GM12878 (cell line): ENCODE data around the gene SERINC1. TPM values are rescaled to one million over a fixed set of nuclear protein-coding genes. Genes with fewer than 3 reads are reported as not detected.
A peak's percentile ranks its signal among the peaks of the same experiment; 100 is the strongest.

Source experiments
- ATAC-seq: fragments of 200-7000 bp; cut with Tn5 transposase; 3 replicates; pipeline ENCODE4 v1.9.1; 2020; ENCODE audit warnings: mild to moderate bottlenecking, moderate library complexity
- BruUV-seq: library from RNA; stranded (reverse); fragments of 400-500 nt; replicated peaks from 2 replicates; lab custom pipeline; 2021; lab: Mats Ljungman, UMichigan
- CTCF ChIA-PET: fragments of 300-600 bp; sonication (Branson Sonifier 250); formaldehyde crosslinking; extraction: SDS; loops from one replicate; lab custom pipeline; 2021; ENCODE audit warnings: inconsistent platforms; lab: Yijun Ruan, JAX
- POLR2A ChIA-PET: fragments of 350-600 bp; formaldehyde crosslinking; extraction: SDS; loops from one replicate; lab custom pipeline; 2021; ENCODE audit warnings: inconsistent platforms; lab: Charles Lee
- RAD21 ChIA-PET: fragments of 300-600 bp; sonication (Branson Sonifier 250); formaldehyde crosslinking; loops from one replicate; lab custom pipeline; 2023; ENCODE audit warnings: antibody characterized with exemption; ENCODE audit not compliant: unreplicated experiment; lab: Charles Lee
- SMC1A ChIA-PET: fragments of 300-600 bp; sonication (Branson Sonifier 250); formaldehyde crosslinking; loops from one replicate; lab custom pipeline; 2023; ENCODE audit not compliant: unreplicated experiment, uncharacterized antibody; lab: Charles Lee
- DNase-seq: peaks from one replicate; pipeline ENCODE4 v3.0.0-alpha.2; 2011; ENCODE audit warnings: low read depth, low spot score
- FAIRE-seq: peaks from 3 replicates; lab custom pipeline; 2011; peaks lifted over from hg19 to GRCh38; lab: Jason Lieb, UNC
- H2AFZ ChIP-seq: 2 replicates; pipeline ENCODE4 v1.6.0; 2011; ENCODE audit warnings: low read depth, low read length, control low read depth; ENCODE audit not compliant: control insufficient read depth
- H3K27ac ChIP-seq: 2 replicates; pipeline ENCODE4 v1.5.1; 2011; ENCODE audit warnings: control low read depth; ENCODE audit not compliant: control insufficient read depth, insufficient read depth
- H3K27me3 ChIP-seq, 2 experiments: replicated peaks in 1 of 2; 2 replicates each; pipeline versions ENCODE4 v1.6.0 to v1.6.1; 2011; ENCODE audit warnings: low read length in 1 of 2; ENCODE audit not compliant: control insufficient read depth in 2 of 2, insufficient read depth in 2 of 2
- H3K36me3 ChIP-seq, 2 experiments: 2 replicates each; pipeline ENCODE4 v1.5.1; 2011; ENCODE audit warnings: low read length in 1 of 2; ENCODE audit not compliant: control insufficient read depth in 2 of 2, insufficient read depth in 2 of 2
- H3K4me1 ChIP-seq: 2 replicates; pipeline ENCODE4 v1.6.1; 2011; ENCODE audit warnings: mild to moderate bottlenecking, low read length, moderate library complexity, mixed read lengths; ENCODE audit not compliant: control insufficient read depth, insufficient read depth
- H3K4me2 ChIP-seq: 2 replicates; pipeline ENCODE4 v1.6.0; 2011; ENCODE audit warnings: control low read depth; ENCODE audit not compliant: control insufficient read depth, insufficient read depth
- H3K4me3 ChIP-seq: fragments of 200-600 bp; sonication (generic); 2 replicates; pipeline ENCODE4 v1.5.1; 2016
- H3K79me2 ChIP-seq: 2 replicates; pipeline ENCODE4 v1.6.0; 2011; ENCODE audit warnings: low read length; ENCODE audit not compliant: control insufficient read depth, insufficient read depth
- H3K9ac ChIP-seq: 2 replicates; pipeline ENCODE4 v1.8.0; 2011; ENCODE audit warnings: low read length, control low read depth, mixed read lengths; ENCODE audit not compliant: control insufficient read depth, insufficient read depth
- H3K9me3 ChIP-seq: replicated peaks from 3 replicates; pipeline ENCODE4 v1.5.1; 2011; ENCODE audit warnings: mild to moderate bottlenecking, low read length; ENCODE audit not compliant: control insufficient read depth, insufficient read depth
- H4K20me1 ChIP-seq: 2 replicates; pipeline ENCODE4 v1.6.0; 2011; ENCODE audit not compliant: control insufficient read depth, insufficient read depth
- CUX1 ChIP-seq: IDR thresholded peaks from 2 replicates; pipeline ENCODE4 v1.6.1; 2012; ENCODE audit warnings: improper control_type of control experiment, low read depth, low read length; ENCODE audit not compliant: insufficient replicate concordance
- EED ChIP-seq: sonication (generic); IDR thresholded peaks from 2 replicates; pipeline ENCODE4 v1.6.1; 2016; ENCODE audit warnings: antibody characterized with exemption, low read depth
- EP300 ChIP-seq, 2 experiments: fragments of 150-350 bp in 1 of 2; IDR thresholded peaks; 2 replicates each; pipeline ENCODE4 v1.6.1; 2011 to 2012; ENCODE audit warnings: low read depth in 2 of 2, low read length in 2 of 2, borderline replicate concordance in 1 of 2, improper control_type of control experiment in 1 of 2, inconsistent platforms in 1 of 2; ENCODE audit not compliant: control insufficient read depth in 1 of 2
- HDGF ChIP-seq: fragments of 450-650 bp; IDR thresholded peaks from 2 replicates; pipeline ENCODE4 v1.6.1; 2016; ENCODE audit warnings: antibody characterized with exemption
- IKZF2 ChIP-seq, 2 experiments: fragments of 450-650 bp; IDR thresholded peaks; 2 replicates each; pipeline ENCODE4 v1.6.1; 2017; ENCODE audit warnings: mild to moderate bottlenecking in 2 of 2, moderate library complexity in 2 of 2
- KAT2A ChIP-seq: conservative IDR thresholded peaks from 2 replicates; pipeline ENCODE4 v1.6.1; 2011; ENCODE audit warnings: low read depth, low read length; ENCODE audit not compliant: control insufficient read depth
- MEF2A ChIP-seq: IDR thresholded peaks from 2 replicates; pipeline ENCODE4 v1.6.1; 2011; ENCODE audit warnings: low read depth, mild to moderate bottlenecking, low read length, moderate library complexity; ENCODE audit not compliant: insufficient read depth
- MEF2B ChIP-seq: fragments of 450-650 bp; IDR thresholded peaks from 2 replicates; pipeline ENCODE4 v1.6.1; 2018; ENCODE audit warnings: mild to moderate bottlenecking, moderate library complexity; ENCODE audit not compliant: partially characterized antibody, poor library complexity, severe bottlenecking
- PAX5 ChIP-seq: IDR thresholded peaks from 2 replicates; pipeline ENCODE4 v1.6.1; 2011; ENCODE audit warnings: low read depth, low read length, borderline replicate concordance
- POLR2AphosphoS5 ChIP-seq: IDR thresholded peaks from 2 replicates; pipeline ENCODE4 v1.6.1; 2011; ENCODE audit warnings: mild to moderate bottlenecking, low read length, inconsistent platforms
- RAD21 ChIP-seq: IDR thresholded peaks from 2 replicates; pipeline ENCODE4 v1.6.1; 2011; ENCODE audit warnings: mild to moderate bottlenecking, low read depth, low read length, moderate library complexity; ENCODE audit not compliant: insufficient read depth
- RAD51 ChIP-seq: fragments of 450-650 bp; IDR thresholded peaks from 2 replicates; pipeline ENCODE4 v1.6.1; 2016; ENCODE audit warnings: moderate library complexity, mild to moderate bottlenecking, inconsistent platforms
- STAT3 ChIP-seq: IDR thresholded peaks from 2 replicates; pipeline ENCODE4 v1.6.1; 2011; ENCODE audit warnings: low read depth, low read length, improper control_type of control experiment
- SUPT20H ChIP-seq: IDR thresholded peaks from 2 replicates; pipeline ENCODE4 v1.6.1; 2011; ENCODE audit warnings: low read depth, mild to moderate bottlenecking, low read length, moderate library complexity, borderline replicate concordance; ENCODE audit not compliant: control insufficient read depth
- in situ Hi-C: fragments of 300-500 bp; cut with MboI; formaldehyde crosslinking; loops from 9 replicates; pipeline ENCODE4 v1.14.3; 2018; ENCODE audit warnings: mixed read lengths
- intact Hi-C: fragments of 100-400 bp; cut with micrococcal nuclease; formaldehyde crosslinking; loops from one replicate; pipeline ENCODE4 v1.14.2; 2022; ENCODE audit not compliant: unreplicated experiment
- polyA plus RNA-seq, 11 experiments: library from polyadenylated mRNA; depleted of rRNA in 4 of 11; unstranded in 6 of 11; stranded (reverse) in 5 of 11; fragments of >200 nt; fragmentation: Nextera tagmentation in 4 of 11; fragmentation: Illumina TruSeq in 1 of 11; extraction: Ambion mirVana in 4 of 11; extraction: Trizol in 1 of 11; gene quantifications; 1 replicate in 1 of 11; 2 replicates in 10 of 11; pipeline versions ENCODE4 v1.2.1 to v1.2.3, GENCODE V29; 2011 to 2016; ENCODE audit warnings: inconsistent platforms in 2 of 11, missing spikeins in 2 of 11, low read depth in 1 of 11
- total RNA-seq, 4 experiments: library from RNA; depleted of rRNA in 3 of 4; stranded (reverse); fragments of >200 nt in 3 of 4; fragmentation: Illumina TruSeq in 1 of 4; extraction: Trizol in 1 of 4; gene quantifications; 2 replicates each; pipeline versions ENCODE4 v1.2.1 to v1.2.3, GENCODE V29; 2013 to 2021
- TF ChIP-seq, protein P1 (sequence below): fragments of 450-650 bp; IDR thresholded peaks from 2 replicates; pipeline ENCODE4 v1.6.1; 2017; ENCODE audit warnings: mild to moderate bottlenecking
- TF ChIP-seq, protein P2 (sequence below), 3 experiments: IDR thresholded peaks in 2 of 3; conservative IDR thresholded peaks in 1 of 3; 2 replicates each; pipeline ENCODE4 v1.5.1; 2011; ENCODE audit warnings: low read depth in 3 of 3, low read length in 3 of 3, mild to moderate bottlenecking in 3 of 3, control low read depth in 2 of 3, moderate library complexity in 2 of 3, inconsistent platforms in 1 of 3, mixed read lengths in 1 of 3; ENCODE audit not compliant: control insufficient read depth in 2 of 3, insufficient read depth in 1 of 3; ENCODE audit errors: extremely low read depth in 1 of 3

The SERINC1 gene
- total and polyA plus RNA-seq, 10 of the 15 experiments (the other 5 are each of a cell fraction or from before 2014, with no cell fraction given), result 18.5 to 45.7 (median 31.1) TPM

DNA sequence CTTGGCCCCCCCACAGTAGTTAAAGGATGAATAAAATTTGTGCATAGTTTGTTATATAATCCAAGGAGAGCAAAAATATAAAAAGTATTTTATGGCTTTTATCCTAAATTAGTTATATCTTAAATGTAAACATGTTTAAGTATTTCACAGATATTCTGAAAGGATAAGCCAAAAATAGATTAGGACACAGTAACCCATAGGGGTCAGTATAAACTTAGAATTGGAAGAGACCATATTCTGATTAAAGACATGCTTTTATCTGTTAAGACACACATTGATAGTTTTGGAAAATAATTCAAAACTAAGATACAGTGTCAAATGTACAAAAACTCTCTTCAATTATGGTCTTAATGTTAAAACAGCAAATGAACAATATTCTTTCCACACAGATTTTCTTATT is 4.5 kb upstream of the SERINC1 start:
- H3K9me3 ChIP-seq, result no peaks in the 10 kb centered on the region
- FAIRE-seq (no peak), DNase-seq (no peak), ATAC-seq (no peak)
- SMC1A ChIA-PET, result no interaction called here
- no peak overlapping the region for H3K27ac ChIP-seq
- no peak overlapping the region for H3K4me3 ChIP-seq
- intact Hi-C loops (loop anchor here (1.0 to 10.0 kb wide), 3 partner anchors 54 to 256 kb away; no protein-coding TSS in a partner anchor), in situ Hi-C loops (no loop called here)
- no peaks in the 10 kb centered on the region for H4K20me1 ChIP-seq
- no TSS peak for BruUV-seq
- RAD21 ChIA-PET, result no interaction called here
- H3K36me3 ChIP-seq, result no peaks in the 10 kb centered on the region
- no peaks in the 10 kb centered on the region for H3K27me3 ChIP-seq
- no peak overlapping the region for H3K9ac ChIP-seq
- POLR2A ChIA-PET, result no interaction called here
- H3K4me2 ChIP-seq, result no peak overlapping the region
- peaks cover 5% of the 10 kb centered on the region for H3K79me2 ChIP-seq
- H2AFZ ChIP-seq, result no peak overlapping the region
- CTCF ChIA-PET, result no interaction called here
- no peaks in the 10 kb centered on the region for H3K4me1 ChIP-seq
- no peak for TF ChIP-seq HDGF
- no peak for TF ChIP-seq SUPT20H
- TF ChIP-seq, protein P1, sequence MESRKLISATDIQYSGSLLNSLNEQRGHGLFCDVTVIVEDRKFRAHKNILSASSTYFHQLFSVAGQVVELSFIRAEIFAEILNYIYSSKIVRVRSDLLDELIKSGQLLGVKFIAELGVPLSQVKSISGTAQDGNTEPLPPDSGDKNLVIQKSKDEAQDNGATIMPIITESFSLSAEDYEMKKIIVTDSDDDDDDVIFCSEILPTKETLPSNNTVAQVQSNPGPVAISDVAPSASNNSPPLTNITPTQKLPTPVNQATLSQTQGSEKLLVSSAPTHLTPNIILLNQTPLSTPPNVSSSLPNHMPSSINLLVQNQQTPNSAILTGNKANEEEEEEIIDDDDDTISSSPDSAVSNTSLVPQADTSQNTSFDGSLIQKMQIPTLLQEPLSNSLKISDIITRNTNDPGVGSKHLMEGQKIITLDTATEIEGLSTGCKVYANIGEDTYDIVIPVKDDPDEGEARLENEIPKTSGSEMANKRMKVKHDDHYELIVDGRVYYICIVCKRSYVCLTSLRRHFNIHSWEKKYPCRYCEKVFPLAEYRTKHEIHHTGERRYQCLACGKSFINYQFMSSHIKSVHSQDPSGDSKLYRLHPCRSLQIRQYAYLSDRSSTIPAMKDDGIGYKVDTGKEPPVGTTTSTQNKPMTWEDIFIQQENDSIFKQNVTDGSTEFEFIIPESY, result no peak
- TF ChIP-seq IKZF2 (IDR thresholded peaks at IDR 0.05), result no peak
- no peak for TF ChIP-seq POLR2AphosphoS5
- no peak for TF ChIP-seq PAX5
- no peak for TF ChIP-seq KAT2A
- TF ChIP-seq MEF2A, result peak; percentile 89
- TF ChIP-seq CUX1, result no peak
- no peak for TF ChIP-seq EED
- TF ChIP-seq, protein P2, sequence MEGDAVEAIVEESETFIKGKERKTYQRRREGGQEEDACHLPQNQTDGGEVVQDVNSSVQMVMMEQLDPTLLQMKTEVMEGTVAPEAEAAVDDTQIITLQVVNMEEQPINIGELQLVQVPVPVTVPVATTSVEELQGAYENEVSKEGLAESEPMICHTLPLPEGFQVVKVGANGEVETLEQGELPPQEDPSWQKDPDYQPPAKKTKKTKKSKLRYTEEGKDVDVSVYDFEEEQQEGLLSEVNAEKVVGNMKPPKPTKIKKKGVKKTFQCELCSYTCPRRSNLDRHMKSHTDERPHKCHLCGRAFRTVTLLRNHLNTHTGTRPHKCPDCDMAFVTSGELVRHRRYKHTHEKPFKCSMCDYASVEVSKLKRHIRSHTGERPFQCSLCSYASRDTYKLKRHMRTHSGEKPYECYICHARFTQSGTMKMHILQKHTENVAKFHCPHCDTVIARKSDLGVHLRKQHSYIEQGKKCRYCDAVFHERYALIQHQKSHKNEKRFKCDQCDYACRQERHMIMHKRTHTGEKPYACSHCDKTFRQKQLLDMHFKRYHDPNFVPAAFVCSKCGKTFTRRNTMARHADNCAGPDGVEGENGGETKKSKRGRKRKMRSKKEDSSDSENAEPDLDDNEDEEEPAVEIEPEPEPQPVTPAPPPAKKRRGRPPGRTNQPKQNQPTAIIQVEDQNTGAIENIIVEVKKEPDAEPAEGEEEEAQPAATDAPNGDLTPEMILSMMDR (IDR thresholded peaks at IDR 0.05 in 2 of 3, conservative IDR thresholded peaks at IDR 0.05 in 1 of 3; ENCODE audit: control insufficient read depth in 2 of 3, extremely low read depth in 1 of 3, insufficient read depth in 1 of 3, low read depth in 3 of 3, low read length in 3 of 3), result peak in 2 of 3 experiments; percentile 23 to 35; a peak in 3 of 6 replicates
- TF ChIP-seq RAD21, result peak; percentile 44
- TF ChIP-seq RAD51, result no peak
- TF ChIP-seq MEF2B, result peak; percentile 58
- TF ChIP-seq STAT3, result no peak
- TF ChIP-seq EP300 (IDR thresholded peaks at IDR 0.05; ENCODE audit: borderline replicate concordance in 1 of 2, control insufficient read depth in 1 of 2, low read depth in 2 of 2, low read length in 2 of 2), result no peak
